CD4-positive, alpha-beta T cell treated with Interleukin-12 subunit alpha and Interleukin-12 subunit beta, for 1 hour (primary cell): ENCODE results near the gene SETD1B.
"Not testable (repeated sequence)": the region's sequence is repeated elsewhere in the genome, so short reads cannot be mapped to it uniquely, and the experiment has no call there.

Source experiments
- DNase-seq: peaks from one replicate; pipeline ENCODE4 v3.0.0-alpha.2; 2020

The SETD1B gene

DNA sequence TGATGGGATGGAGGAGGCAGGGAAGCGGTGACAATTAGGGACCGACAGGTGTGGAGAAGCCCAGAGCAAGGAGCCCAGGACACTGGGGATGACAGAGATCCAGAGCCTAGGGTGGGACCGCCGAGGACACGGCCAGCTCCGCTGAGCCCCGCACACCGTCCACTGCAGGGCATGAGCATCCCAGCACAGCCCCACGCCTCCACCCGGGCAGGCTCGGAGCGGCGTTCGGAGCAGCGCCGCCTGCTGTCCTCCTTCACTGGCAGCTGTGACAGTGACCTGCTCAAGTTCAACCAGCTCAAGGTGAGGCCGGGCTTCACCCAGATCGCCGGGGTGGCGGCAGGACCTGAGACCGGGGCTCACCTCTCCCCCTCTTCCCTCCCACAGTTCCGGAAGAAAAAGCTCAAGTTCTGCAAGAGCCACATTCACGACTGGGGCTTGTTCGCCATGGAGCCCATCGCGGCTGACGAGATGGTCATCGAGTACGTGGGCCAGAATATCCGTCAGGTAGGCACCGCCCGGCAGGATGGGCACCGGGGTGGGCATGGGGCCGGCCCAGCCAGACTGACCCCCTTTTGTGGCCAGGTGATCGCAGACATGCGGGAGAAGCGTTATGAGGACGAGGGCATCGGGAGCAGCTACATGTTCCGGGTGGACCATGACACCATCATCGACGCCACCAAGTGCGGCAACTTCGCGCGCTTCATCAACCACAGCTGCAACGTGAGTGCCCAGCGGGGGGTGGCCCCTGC is 23.7 kb downstream of the SETD1B start:
- DNase-seq, result no peak

DNA sequence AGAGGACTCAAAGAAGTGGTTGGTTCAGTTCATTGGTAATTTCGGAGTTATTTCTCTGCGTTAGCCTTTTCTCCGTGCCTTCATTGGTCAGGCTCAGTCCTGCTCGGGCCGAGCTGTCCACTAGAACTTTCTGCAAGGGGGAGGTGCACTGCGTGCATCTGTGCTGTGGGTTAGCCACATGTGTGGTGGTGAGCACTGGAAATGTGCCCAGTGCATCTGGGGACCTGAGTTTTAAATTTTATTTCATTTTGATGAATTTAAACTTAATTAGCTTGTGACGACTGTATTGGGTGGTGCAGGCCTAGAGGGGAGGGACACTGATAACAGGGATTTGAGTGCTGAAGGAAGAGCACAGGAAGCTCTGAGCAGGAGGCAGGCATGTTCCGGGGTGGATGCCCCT is 24.5 kb downstream of the SETD1B start:
- no peak for DNase-seq

DNA sequence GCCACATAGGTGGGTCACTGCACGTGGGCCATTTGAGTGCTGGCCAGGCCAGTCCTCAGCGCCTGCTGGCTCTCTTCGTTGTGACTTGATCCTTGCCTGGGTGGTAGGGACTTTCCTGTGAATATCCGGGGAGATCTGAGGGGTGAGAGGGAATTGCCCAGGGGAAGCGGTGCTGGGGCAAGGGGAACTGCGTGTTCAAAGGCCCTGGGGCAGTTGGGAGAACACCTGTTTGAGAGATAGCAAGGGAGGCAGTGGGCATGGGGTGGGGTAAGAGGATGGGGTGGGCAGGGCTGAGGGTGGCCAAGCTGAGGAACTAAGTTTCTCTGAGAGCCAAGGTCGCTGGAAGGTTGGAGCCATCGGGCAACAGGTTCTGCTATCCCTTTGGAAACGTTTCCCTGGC is 25.0 kb downstream of the SETD1B start:
- no peak for DNase-seq

DNA sequence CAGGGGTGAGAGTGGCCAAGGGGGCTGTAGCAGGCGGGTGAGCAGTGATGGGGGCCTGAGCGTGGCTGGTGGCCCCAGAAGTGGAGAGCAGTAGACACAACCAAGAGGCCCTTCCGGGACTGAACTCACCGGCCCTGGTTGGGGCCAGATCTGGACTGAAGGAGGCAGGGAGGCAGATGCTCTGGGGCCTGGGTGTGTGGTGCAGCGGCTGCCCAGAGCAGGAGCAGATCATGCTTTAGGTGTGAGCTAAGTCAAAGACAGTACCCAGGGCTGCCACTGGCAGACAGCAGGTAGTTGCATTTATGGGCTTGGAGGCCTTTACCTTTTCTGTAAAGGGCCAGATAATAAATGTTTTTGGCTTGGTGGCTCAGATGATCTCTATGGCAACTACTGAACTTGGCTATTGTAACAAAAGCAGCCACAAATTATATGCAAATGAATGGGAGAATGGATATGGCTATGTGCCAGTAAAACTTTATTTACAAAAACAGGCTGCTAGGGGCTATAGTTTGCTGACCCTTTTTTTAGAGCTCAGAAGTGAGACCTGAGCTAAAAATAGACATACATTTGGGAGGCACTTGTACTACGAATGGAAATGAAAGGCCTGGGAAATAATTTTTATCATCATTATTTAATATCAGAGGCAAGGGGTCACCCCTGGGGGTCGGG is 25.6 kb downstream of the SETD1B start:
- DNase-seq, result no peak

DNA sequence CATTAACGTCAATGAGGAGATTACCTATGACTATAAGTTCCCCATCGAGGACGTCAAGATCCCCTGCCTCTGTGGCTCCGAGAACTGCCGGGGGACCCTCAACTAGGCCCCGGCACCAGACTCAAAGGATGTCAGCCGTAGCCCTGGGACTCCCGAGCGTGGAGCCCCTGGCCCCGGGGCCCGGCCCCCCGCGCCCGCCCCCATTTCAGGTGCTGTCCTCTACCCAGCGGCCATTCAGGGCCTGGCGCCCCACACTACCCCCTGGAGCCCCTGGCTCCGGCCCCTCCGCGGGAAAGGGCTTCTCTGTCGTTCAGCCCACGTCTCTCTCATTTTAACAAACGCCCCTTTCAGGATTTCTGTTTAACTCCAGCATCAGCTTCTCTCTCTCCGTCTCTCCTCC is 26.3 kb downstream of the SETD1B start:
- no peak for DNase-seq

DNA sequence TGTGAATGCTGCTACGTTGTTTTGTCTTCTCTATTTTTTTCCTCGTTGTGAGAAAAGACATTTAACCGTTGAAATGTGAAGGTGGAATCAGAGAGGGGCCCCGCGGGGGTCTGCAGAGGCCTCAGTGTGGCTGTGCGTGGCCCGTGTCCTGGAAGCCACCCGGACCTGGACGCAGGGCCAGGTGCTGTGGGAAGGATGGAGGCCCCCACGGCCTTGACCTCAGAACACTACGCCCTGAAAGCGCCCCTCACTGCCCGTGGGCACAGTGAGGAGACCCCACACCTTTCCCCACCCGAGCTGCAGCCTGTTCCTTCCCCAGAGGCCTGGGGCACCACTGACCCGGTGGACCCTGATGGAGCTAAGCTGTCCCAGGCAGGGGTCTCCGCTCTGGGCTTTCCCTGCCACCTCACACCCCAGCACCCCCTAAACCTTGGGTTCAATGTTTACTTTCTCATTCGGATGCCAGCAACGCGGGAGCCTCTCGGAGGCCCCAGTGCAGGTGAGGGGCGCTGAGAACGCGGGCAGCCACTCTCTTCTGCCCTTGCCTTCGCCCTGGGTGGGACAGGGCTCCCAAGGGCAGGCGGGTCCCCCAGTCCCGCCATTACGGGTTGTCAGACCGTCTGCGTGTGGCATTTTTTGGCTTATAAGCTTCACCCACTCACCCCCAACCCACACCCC is 26.9 kb downstream of the SETD1B start:
- DNase-seq, result no peak

DNA sequence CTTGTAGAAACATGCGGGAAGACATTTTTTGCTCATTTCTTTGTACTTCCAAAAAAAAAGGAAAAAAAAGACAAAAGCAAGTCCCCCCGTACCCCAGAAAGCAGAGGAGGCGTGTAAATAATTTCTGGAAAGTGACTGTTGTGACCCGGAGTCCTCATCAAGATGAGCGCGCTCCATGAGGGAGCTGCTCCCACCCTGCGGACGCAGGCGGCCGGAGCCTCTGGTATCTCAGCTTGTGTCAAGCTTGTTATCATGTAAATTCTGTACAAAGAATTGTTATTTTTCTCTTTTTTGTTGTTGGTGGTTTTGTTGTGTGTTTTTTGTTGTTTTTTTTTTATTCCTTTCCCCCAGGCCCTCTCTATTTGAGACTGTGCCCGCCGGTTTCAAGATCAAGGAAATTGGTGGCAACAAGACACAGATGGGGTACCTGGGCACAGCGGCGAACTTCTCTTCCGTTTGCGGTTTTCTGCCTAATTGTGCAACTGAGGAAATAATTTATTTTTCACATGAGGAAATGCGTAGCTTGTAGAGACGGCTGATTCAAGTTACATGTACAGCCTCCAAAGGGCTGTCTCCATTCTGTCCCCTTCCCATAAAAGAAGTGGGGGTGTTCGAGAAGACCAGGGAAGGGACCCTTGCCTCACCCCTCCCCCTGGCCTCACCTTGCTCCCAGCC is 27.9 kb downstream of the SETD1B start:
- DNase-seq, result no peak

DNA sequence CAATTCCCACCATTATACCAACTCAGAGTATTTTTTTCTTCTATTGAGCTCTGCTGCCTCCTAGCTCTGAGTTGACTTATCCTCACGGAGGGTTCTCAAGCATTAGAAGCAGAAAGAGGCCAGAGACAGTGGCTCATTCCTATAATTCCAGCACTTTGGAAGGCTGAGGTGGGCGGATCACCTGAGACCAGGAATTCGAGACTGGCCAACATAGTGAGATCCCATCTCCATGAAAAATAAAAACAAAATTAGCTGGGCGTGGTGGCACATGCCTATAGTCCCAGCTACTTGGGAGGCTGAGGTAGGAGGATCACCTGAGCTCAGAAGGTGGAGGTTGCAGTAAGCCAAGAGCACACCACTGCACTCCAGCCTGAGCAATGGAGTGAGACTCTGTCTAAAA is 33.9 kb downstream of the SETD1B start:
- no peak for DNase-seq

DNA sequence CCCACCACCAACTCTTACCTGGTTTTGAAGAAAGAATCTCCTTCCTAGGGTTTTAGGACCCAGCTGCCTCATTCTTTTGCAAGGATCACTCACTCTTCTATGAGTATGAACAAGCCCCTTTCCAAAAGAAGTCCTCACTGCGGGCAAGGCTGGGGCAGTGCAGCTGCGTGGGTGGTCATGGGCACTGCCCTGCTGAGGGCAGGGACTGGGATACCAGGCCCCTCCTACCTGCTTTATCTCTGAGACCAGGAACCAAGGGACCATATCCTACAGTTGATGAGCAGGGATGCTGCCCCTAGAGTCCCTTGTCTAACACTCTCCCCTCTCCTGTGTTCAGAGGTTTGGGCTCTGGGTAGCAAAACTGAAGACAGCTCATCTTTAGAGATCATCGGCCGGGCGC is 34.3 kb downstream of the SETD1B start:
- no peak for DNase-seq

DNA sequence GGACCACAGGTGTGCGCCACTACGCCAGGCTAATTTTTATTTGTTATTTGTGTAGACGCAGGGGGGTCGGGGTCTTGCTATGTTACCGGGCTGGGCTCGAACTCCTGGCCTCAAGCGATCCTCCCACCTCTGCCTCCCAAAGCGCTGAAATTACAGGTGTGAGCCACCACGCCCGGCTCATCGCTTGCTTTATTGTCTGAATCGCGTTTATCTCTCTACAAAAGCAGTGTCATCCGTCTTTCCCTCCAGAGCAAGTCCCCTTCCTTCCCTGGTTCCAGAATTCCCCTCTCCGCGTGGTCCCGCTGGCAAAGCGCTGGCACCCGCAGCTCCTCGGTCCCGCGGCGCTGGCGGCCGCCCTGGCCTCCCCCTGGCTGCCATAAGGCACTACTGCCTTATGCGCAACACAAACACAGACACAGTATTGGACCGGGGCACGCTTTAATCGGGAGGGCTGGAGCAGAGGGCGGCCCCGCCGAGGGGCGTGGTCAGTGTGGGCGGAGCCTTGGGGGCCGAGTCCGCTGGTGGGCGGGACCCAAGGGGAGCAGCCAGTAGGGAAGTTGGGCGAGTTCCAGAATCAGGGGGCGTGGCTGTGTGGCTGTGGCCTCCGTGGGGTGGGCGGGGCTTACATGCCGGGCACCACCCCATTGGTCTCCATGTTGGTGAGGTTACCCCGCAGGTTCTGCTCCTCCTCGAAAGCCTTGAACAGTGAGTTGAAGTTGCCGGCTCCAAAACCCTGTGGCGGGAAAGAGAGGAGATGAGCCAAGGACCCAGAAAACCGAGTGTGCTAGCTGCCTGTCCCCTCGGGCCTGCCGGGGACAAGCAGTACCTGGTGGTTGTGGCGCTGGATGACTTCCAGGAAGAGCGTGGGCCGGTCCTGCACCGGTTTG is 35.5 kb downstream of the SETD1B start:
- DNase-seq, result peak; percentile 99

DNA sequence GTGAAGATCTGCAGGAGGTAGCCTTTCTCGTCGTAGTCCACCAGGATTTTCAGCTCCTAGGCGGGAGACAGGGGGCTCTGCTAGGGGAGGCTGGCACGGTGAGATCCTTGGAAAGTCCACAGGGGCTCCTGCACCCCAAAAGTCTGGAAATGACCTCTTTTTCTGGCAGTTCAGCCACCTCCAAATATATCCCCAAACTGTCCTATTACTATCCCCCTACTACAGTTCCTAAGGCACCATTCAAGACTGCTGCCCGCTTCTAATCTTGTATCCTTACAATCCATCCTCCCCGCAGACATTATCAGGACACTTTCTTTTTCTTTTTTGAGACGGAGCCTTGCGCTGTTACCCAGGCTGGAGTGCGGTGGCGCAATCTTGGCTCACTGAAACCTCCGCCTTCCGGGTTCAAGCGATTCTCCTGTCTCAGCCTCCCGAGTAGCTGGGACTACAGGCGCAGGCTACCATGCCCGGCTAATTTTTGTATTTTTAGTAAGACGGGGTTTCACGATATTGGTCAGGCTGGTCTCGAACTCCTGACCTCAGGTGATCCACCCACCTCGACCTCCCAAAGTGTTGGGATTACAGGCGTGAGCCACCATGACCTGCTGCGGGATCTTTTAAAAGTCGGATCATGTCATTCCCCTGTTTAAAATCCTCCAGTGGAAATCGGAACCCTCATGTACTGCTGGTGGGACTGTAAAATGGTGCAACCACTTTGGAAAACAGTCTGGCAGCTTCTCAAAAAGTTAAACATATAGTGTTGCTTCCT is 36.4 kb downstream of the SETD1B start:
- DNase-seq, result no peak

DNA sequence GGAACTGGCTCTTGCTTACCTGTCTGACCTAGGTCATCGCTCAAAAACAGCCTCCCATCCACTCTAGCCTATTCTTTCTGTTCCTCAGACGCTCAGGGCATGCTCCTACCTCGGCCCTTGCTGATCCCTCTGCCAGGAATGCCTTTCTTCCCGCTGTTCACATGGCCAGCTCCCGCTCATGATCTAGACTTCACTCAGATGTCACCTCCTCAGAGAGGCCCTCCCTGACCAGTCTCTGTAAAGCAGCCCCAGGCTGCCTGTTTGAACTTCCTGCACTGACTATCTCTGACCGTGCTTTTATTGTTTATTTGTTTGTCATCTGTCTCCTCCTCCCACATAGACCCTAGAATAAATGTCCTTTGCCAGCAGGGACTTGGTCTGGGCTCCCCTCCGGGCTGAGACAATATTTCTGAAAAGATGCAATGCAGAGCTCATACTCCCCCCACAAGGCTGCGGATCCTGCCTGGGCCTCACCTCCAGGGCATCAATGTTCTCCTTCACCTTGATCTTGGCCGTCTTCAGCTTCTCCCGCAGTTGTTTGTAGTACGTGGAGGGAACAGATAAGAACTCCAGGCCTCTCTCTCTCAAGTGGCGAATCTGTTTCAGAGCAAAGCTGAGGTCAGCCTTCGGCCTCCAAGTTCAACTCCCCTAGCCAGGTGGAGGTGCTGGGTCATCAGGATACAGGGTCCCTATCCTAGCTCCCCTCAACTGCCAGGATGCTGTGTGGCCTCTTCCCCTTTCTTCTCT is 39.6 kb downstream of the SETD1B start:
- DNase-seq, result no peak

DNA sequence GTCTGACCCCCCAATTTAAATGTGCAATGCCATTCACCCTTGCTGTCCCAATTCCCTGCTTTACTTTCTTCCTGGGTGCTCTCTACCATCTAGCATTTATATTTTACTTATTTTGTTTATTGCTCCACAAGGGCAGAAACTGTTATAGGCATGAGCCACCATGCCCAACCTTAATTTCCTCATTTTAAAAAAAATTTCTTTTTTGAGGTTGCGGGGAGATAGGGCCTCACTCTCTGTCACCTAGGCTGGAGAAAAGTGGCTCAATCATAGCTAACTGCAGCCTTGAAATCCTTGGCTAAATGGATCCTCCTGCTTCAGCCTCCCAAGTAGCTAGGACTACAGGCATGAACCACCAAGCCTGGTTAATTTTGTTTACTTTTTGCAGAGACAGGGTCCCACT is 41.9 kb downstream of the SETD1B start:
- no peak for DNase-seq

DNA sequence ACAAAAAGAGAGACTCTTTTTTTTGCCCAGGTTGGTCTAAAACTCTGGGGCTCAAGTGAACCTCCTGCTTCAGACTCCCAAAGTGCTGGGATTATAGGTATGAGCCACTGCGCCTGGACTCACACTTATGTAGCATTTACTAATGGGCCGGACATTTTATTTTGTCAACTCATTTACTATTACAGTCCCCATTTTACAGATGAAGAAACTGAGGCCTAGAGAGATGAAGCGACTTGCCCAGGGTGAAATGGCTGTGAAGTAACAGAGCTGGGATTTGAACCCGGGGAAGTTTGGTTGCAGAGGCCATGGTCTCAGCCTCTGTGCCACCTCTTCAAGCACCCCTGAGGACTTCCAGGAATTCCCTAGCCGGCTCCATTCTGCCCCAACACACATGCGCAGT is 45.4 kb downstream of the SETD1B start:
- DNase-seq, result no peak

DNA sequence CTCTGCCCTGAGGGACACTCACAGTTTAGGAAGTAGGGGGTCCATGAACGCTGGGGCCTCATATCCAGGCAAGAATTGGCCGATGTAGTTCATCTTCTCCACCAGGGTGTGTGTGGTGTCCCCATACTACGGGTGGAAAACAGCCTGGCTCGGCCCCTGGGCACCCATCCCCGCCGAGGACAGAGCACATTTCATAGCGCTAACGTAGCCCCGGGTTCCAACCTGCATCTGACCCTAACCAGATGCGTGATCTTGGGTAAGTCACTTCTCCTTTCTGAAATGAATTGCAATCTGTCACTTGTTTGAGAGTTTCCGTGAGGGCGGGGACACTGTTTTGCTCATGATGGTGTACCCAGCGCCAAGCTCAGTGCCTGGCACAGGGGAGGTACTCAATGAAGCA is 45.9 kb downstream of the SETD1B start:
- DNase-seq, result no peak

DNA sequence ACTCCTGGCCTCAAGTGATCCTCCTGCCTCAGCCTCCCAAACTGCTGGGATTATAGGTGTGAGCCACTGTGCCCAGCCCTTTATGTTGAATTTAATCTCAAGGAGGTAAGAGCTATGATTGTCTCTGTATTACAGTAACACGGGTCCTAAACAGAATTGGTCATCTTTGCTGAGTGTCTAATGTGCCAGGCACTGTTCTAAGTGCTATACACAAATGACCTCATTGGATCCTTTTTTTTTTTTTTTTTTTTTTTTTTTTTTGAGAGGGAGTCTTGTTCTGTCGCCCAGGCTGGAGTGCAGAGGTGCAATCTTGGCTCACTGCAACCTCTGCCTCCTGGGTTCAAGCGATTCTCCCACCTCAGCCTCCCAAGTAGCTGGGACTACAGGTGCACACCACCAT is 48.6 kb downstream of the SETD1B start:
- DNase-seq, result not testable (repeated sequence)

DNA sequence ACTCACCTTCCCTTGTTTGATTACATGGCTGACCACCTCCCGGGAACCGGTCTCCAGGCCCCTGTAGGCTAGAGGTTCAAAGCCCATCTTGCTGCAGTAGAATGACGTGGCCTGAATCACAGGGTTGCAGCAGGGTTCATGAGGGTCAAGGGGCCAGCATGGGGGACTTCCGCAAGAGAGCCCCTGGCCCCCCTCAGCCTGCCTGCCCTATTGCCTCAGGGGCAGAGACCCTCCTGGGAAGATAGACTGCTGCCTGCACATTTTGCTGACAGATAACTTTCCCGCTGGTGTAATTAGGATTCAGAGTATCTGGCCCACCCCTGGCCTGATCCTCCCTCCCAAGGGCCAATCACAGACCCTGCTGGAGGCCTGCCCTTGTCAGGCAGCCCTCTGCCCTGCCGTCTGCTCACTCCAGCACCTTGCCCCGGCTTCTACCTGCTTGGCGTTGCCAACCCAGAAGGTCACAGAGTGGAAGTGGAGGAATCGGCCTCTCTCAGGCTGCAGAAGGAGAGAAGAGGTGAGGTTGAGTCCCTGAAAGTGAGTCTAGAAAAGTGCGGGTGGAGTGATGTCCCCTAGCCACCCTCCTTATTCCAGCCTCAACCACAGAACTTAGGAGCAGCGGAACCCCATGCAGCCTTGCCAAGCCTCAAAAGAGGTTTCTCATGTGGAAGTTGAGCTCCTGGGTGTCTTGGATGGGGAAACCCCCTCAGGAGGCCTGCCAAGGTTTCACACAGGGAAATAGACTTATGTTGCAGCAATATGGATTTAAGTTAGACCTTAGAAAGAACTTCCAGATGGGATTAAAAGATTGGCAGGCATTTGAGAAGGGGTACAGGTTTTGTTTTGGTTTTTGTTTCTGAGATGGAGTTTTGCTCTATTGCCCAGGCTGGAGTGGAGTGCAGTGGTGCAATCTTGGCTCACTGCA is 53.8 kb downstream of the SETD1B start:
- DNase-seq, result no peak

DNA sequence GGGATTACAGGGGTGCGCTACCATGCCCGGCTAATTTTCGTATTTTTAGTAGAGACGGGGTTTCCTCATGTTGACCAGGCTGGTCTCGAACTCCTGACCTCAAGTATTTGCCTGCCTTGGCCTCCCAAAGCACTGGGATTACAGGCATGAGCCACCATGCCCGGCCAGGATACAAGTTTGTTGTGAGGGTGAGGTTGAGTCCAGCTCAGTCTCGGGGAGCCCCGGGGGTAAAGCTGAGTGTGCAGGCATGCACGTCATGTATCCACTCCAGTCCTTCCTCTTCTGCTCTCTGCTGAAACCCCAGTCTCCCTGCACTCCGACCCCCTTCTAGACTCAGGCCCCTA is 54.5 kb downstream of the SETD1B start:
- no peak for DNase-seq

DNA sequence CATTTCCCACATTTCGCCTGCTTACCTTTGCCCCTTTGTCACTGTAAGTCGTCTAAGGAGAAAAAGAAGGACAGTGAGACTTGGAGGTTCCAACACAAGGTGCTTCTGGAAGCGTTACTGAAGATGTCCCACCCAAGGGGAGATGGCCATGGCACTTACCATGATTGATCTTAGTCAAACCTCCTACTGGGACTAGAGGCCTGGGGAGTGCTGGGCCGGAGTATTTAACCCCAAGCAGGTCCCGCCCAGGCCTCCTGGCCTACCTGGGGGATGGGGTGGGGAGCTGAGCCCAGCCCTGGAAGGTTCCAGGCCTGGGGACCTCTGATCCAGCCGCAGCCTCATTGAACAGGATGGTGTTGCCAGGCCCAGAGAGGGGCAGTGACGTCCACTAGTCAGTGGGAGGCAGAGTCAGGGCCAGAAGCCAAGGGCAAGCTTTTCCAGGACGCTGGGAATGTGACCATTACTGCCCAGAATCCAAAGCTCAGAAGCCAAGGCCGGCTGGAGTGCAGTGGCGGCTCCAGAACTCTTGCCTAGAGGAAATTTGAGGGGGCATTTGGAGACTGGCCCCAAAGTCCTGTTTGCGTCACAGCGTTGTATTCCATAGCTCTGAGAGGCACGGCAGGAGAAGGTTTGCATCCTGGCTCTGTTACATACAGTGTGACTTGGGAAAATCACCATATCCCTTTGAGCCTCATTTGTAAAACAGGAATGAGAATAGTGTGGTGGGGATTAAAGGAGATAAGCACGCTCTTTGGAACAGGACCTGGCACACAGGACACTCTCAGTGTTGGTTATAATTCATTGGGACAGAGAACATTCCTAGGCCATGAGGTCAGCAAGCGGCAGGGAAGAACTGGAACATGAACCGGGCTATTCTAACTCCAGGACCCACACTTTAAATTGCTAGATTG is 55.1 kb downstream of the SETD1B start, which contains the start of gene HPD:
HPD (minus strand) TSS at position 198 of the 911 bp plus-strand sequence; CDS start at position 162, 36 bp downstream.
- no peak for DNase-seq
